ENCODE results near the gene FAU.

The FAU gene

GRCh38 chr11:65071907-65072630, 49.9 kb downstream of the FAU start:
- no peak for DNase-seq

All from activated CD4-positive, alpha-beta T cell treated with anti-CD3 and anti-CD28 coated beads, Interleukin-2, amount 50 U/mL, for 4 hours (primary cell).